Muscle of arm (tissue), 12 donors: ENCODE results near the gene KLHL25. TPM values are rescaled to one million over a fixed set of nuclear protein-coding genes. Genes with fewer than 3 reads are reported as not detected.

Experiments
- DNase-seq: peaks from one replicate; pipeline ENCODE4 v3.0.0-alpha.2; 2013
- polyA plus RNA-seq, 12 donors: library from polyadenylated mRNA; unstranded; fragments of 120-200 nt; gene quantifications; one replicate each; pipeline ENCODE4 v1.2.1, GENCODE V29; 2013; ENCODE audit not compliant: insufficient read length in 12 of 12

Gene KLHL25
- polyA plus RNA-seq, 12 donors: 4.5 to 11.2 (median 6.2) TPM; not detected in 1

- DNase-seq: no peak
These were observed 15.5 kb downstream of the KLHL25 start for GRCh38 chr15:85779249-85779648.

- DNase-seq: no peak
These were observed 16.5 kb downstream of the KLHL25 start for GRCh38 chr15:85778107-85778776.

- no peak for DNase-seq
These were observed 17.2 kb downstream of the KLHL25 start for GRCh38 chr15:85777250-85778106.

GRCh38 chr15:85773970-85774369, 20.8 kb downstream of the KLHL25 start:
- no peak for DNase-seq

- no peak for DNase-seq
These were observed 21.5 kb downstream of the KLHL25 start for GRCh38 chr15:85773249-85773648.

- no peak for DNase-seq
These were observed 22.1 kb downstream of the KLHL25 start for GRCh38 chr15:85772668-85773067.

- no peak for DNase-seq
These were observed 22.8 kb downstream of the KLHL25 start for GRCh38 chr15:85771781-85772445.

GRCh38 chr15:85771271-85771670, 23.5 kb downstream of the KLHL25 start:
- no peak for DNase-seq

GRCh38 chr15:85770096-85771041, 24.4 kb downstream of the KLHL25 start:
- no peak for DNase-seq

GRCh38 chr15:85769182-85769900, 25.4 kb downstream of the KLHL25 start:
- no peak for DNase-seq

GRCh38 chr15:85768595-85769168, 26.0 kb downstream of the KLHL25 start:
- DNase-seq: no peak

- no peak for DNase-seq
These were observed 26.8 kb downstream of the KLHL25 start for GRCh38 chr15:85767785-85768529.

- no peak for DNase-seq
These were observed 28.5 kb downstream of the KLHL25 start for GRCh38 chr15:85766001-85766831.

GRCh38 chr15:85764649-85765277, 30.0 kb downstream of the KLHL25 start:
- DNase-seq: no peak

GRCh38 chr15:85763673-85764633, 30.8 kb downstream of the KLHL25 start:
- DNase-seq: no peak

GRCh38 chr15:85763157-85763556, 31.6 kb downstream of the KLHL25 start:
- DNase-seq: no peak

GRCh38 chr15:85762756-85763127, 32.0 kb downstream of the KLHL25 start:
- no peak for DNase-seq
